GM12875 (cell line): ENCODE results near the gene C16orf74.

ENCODE experiments used
- H3K4me3 ChIP-seq: one replicate; pipeline ENCODE4 v1.5.1; 2011; ENCODE audit warnings: low read depth, low read length, control low read depth
- CTCF ChIP-seq: IDR thresholded peaks from 2 replicates; pipeline ENCODE4 v1.5.1; 2011; ENCODE audit warnings: low read depth, mild to moderate bottlenecking, control low read depth, inconsistent platforms, low read length, moderate library complexity, borderline replicate concordance; ENCODE audit not compliant: insufficient read depth

Gene C16orf74

GRCh38 chr16:85755929-85756768 is 5.3 kb upstream of the C16orf74 start:
- no peak for TF ChIP-seq CTCF
- H3K4me3 ChIP-seq: peak overlapping the region; percentile 33

GRCh38 chr16:85754413-85754812 is 3.5 kb upstream of the C16orf74 start:
- no peak overlapping the region for H3K4me3 ChIP-seq

GRCh38 chr16:85753976-85754375 is 3.1 kb upstream of the C16orf74 start:
- no peak overlapping the region for H3K4me3 ChIP-seq
- no peak for TF ChIP-seq CTCF

More at GRCh38 chr16:85754413-85754812, 3.5 kb upstream of the C16orf74 start:
- TF ChIP-seq CTCF: no peak

GRCh38 chr16:85753559-85753958 is 2.7 kb upstream of the C16orf74 start:
- TF ChIP-seq CTCF: no peak
- H3K4me3 ChIP-seq: no peak overlapping the region

DNA sequence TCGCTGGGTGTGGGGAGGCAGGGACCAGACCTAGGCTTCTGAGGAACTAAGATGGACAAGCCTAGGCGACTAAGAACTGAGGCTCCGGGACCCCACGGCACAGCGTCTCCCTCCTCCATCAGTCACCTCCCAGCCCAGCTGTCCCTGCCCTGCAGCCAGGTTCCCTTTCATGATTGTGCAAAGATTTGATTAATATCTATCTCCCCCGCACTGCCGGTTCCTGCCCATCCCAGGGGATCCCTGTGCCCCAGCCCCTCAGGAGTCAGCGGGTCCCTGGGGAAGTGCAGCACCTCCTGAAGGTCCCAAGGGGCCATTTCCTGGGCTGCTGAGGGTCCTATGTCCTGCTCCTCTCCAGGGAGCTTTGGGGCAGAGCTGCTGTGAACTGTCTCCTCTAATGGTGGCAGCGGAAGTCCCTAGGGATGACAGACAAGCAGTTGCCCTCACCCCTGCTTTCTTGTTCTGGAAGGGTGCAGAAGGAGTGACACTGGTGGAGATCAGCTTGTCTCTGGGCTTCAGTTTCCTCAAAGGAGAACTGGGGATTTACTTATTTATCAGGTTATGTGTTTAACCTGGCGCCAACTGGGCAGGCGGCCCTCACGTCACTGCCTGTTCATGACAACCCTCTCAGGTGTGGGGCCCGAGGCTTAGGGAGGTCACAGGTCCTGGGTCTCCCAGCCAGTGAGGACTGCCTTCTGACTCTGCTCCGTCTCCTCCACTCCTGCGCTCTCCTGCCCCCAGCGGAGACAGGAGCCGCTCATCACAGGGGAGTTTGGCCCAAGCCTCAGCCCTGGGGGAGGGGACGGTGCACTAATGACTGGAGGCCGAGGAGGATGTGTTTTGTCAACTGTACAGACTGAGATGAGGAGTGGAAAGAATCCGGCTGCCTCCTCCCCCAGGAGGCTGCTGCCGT is 1.9 kb upstream of the C16orf74 start:
- TF ChIP-seq CTCF: peak; percentile 73
- no peak overlapping the region for H3K4me3 ChIP-seq

GRCh38 chr16:85751698-85752501 is 1.0 kb upstream of the C16orf74 start:
- peak overlapping the region; percentile 54 for H3K4me3 ChIP-seq
- TF ChIP-seq CTCF: no peak
